ENCODE data around the gene ANGPTL4.

The ANGPTL4 gene

DNA sequence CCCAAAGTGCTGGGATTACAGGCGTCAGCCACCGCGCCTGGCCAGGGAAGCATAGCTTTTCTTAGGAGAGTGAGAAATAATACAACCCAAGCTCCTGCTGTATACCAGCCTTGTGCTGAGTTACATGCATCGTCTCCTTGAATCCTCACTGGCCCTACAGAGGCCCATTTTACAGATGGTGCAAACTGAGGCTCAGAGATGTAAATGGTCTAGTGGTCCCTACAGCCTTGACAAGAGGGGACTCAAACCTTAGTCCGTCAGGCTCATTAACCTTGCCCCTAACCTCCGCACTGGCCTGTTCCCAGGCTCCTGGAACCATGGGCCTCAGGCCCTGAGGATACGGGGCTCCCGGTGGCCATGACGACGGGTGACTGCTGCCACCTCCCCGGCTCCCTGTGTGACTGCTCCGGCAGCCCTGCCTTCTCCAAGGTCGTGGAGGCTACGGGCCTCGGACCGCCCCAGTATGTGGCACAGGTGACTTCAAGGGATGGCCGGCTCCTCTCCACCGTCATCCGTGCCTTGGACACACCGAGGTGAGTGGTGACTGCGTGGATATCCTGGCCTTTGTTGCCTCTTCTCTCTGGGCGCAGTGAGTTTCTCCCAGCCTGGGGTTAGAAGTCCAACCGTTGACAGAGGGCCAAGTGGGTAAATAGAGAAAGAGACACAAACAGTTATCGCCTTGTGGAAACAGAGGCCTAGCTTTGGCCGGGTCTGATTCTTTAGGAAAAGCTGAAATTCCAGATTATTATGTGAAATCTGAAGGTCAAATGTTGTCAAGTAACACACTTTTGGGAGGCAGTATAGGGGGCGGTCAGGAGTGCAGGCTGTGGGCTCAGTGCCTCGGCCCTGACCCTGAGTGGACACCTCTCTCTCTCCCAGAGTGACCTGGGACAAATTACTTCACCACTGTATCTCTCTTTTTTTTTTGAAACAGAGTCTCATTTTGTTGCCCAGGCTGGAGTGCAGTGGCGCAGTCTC is 57.8 kb downstream of the ANGPTL4 start:
- no peak for DNase-seq

DNA sequence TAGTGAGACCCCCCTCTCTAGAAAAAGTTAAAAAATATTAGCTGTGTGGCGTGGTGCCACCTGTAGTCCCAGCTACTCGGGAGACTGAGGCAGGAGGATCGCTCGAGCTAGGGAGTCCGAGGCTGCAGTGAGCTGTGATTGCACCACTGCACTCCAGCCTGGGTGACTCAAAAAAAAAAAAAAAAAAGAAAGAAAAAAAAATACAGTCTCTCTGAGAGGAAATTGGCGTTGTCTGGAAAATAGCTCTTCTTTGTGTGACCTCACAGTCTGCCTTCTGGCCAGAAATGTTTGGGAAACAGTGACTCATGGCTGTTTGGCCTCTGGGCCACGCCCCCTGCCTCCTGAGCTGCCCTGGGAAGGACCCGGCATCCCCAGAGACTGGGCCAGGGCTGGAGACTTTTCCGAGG is 59.9 kb downstream of the ANGPTL4 start:
- no peak for DNase-seq
